Ishikawa (cell line): ENCODE data around the gene ST6GALNAC4.

Experiments used
- CEBPB ChIP-seq: IDR thresholded peaks from 2 replicates; pipeline ENCODE4 v1.6.1; 2012
- CREB1 ChIP-seq: IDR thresholded peaks from 2 replicates; pipeline ENCODE4 v1.6.1; 2012; ENCODE audit warnings: low read depth
- EGR1 ChIP-seq: IDR thresholded peaks from 2 replicates; pipeline ENCODE4 v1.6.1; 2012
- EP300 ChIP-seq: IDR thresholded peaks from 2 replicates; pipeline ENCODE4 v1.6.1; 2012; ENCODE audit warnings: borderline replicate concordance
- FOXM1 ChIP-seq: IDR thresholded peaks from 2 replicates; pipeline ENCODE4 v1.6.1; 2012; ENCODE audit warnings: low read depth, borderline replicate concordance
- NFIC ChIP-seq: IDR thresholded peaks from 2 replicates; pipeline ENCODE4 v1.6.1; 2012
- RAD21 ChIP-seq: IDR thresholded peaks from 2 replicates; pipeline ENCODE4 v1.6.1; 2012; ENCODE audit warnings: low read depth
- TAF1 ChIP-seq: IDR thresholded peaks from 2 replicates; pipeline ENCODE4 v1.6.1; 2012; ENCODE audit warnings: low read depth, mild to moderate bottlenecking
- TCF12 ChIP-seq: IDR thresholded peaks from 2 replicates; pipeline ENCODE4 v1.6.1; 2012; ENCODE audit warnings: low read depth
- TEAD4 ChIP-seq: IDR thresholded peaks from 2 replicates; pipeline ENCODE4 v1.6.1; 2012
- YY1 ChIP-seq: IDR thresholded peaks from 2 replicates; pipeline ENCODE4 v1.6.1; 2012; ENCODE audit warnings: low read depth
- ZBTB7A ChIP-seq: IDR thresholded peaks from 2 replicates; pipeline ENCODE4 v1.6.1; 2012; ENCODE audit warnings: low read depth
- TF ChIP-seq, protein P1 (sequence below): IDR thresholded peaks from 2 replicates; pipeline ENCODE4 v1.6.1; 2012
- TF ChIP-seq, protein P2 (sequence below): IDR thresholded peaks from 2 replicates; pipeline ENCODE4 v1.6.1; 2012
- TF ChIP-seq, protein P3 (sequence below): IDR thresholded peaks from 2 replicates; pipeline ENCODE4 v1.6.1; 2012; ENCODE audit warnings: low read depth, mild to moderate bottlenecking

ST6GALNAC4 gene

DNA sequence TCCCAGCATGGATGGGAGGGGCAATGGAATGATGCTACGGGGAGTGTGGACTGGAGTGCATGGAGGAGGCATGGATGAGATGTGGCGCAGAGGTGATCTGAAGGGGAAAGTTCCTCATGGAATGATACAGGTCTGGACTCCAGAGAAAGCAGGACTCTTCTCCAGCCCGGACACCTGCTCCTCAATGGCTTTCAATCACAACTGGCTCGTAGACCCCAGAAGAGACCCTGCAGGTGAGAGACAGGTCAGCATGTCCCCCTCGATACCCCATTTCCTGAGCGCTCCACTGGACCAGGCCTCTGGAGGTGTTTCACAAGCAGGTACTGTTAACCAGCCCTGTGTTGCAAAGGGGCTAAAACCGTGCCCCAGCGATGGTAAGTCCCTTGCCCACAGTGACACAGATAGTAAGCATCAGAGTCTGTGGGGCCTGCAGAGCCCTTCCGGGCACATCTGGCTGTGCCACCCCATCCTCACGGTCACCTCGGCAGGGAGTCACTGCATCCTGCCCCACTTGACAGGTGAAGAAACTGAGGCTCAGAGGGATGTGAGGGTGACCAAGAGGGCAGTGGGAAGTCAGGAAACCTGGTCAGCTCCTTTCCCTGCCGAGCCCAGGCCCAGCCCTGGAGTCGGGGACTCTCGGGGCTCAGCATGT is 26.3 kb upstream of the ST6GALNAC4 start:
- TF ChIP-seq EP300 (no peak), CREB1 (no peak), FOXM1 (no peak), ZBTB7A (no peak; the same call in 1 of the 2 replicates), TAF1 (no peak), YY1 (no peak), RAD21 (no peak), CEBPB (no peak), TEAD4 (no peak), TCF12 (no peak), EGR1 (no peak), NFIC (no peak)
- TF ChIP-seq, protein P1, sequence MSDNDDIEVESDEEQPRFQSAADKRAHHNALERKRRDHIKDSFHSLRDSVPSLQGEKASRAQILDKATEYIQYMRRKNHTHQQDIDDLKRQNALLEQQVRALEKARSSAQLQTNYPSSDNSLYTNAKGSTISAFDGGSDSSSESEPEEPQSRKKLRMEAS, result no peak
- TF ChIP-seq, protein P2, sequence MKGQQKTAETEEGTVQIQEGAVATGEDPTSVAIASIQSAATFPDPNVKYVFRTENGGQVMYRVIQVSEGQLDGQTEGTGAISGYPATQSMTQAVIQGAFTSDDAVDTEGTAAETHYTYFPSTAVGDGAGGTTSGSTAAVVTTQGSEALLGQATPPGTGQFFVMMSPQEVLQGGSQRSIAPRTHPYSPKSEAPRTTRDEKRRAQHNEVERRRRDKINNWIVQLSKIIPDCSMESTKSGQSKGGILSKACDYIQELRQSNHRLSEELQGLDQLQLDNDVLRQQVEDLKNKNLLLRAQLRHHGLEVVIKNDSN, result no peak
- TF ChIP-seq, protein P3, sequence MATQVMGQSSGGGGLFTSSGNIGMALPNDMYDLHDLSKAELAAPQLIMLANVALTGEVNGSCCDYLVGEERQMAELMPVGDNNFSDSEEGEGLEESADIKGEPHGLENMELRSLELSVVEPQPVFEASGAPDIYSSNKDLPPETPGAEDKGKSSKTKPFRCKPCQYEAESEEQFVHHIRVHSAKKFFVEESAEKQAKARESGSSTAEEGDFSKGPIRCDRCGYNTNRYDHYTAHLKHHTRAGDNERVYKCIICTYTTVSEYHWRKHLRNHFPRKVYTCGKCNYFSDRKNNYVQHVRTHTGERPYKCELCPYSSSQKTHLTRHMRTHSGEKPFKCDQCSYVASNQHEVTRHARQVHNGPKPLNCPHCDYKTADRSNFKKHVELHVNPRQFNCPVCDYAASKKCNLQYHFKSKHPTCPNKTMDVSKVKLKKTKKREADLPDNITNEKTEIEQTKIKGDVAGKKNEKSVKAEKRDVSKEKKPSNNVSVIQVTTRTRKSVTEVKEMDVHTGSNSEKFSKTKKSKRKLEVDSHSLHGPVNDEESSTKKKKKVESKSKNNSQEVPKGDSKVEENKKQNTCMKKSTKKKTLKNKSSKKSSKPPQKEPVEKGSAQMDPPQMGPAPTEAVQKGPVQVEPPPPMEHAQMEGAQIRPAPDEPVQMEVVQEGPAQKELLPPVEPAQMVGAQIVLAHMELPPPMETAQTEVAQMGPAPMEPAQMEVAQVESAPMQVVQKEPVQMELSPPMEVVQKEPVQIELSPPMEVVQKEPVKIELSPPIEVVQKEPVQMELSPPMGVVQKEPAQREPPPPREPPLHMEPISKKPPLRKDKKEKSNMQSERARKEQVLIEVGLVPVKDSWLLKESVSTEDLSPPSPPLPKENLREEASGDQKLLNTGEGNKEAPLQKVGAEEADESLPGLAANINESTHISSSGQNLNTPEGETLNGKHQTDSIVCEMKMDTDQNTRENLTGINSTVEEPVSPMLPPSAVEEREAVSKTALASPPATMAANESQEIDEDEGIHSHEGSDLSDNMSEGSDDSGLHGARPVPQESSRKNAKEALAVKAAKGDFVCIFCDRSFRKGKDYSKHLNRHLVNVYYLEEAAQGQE, result no peak

DNA sequence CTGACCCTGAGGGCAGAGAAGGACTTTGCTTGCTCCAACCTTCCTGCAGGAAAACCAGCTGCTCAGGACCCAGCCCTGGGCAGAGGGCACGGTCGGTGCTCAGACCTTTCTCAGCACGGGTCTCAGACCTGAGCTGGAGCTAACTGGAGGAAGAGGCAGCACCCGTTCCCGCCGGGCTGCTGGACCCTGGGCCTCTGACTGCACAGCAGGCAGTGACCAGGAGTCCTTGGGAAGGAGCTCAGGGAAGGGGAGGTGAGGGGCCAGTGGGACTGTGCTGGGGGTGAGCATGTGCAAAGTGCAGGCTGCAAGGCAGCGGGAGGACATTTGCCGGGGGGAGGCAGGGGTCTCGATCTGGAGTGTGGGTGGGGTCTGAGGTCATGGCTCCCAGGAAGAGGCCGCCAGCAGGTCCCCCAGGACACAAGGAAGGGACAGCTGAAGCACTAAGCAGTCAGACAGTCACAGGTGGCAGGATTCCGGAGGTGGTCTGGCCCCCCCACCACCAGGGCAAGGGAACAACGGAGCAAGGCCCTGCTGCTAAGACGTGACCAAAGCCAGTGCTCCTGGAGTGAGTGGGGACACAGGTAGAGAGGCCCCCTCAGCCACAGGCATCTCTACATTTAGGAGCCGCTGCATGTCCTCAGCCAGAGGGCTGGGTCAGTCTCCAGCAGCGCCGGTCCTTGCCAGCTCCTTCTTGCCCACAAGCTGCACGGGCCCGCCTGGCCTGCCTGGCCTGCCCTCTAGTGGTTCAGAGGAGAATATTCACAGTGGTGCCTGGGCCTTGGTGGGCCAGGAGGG is 25.6 kb upstream of the ST6GALNAC4 start:
- peak; percentile 53; the same call in 1 of the 2 replicates for TF ChIP-seq RAD21
- no peak for TF ChIP-seq CREB1
- peak; percentile 98 for TF ChIP-seq ZBTB7A
- TF ChIP-seq NFIC, result no peak
- TF ChIP-seq TAF1, result no peak
- TF ChIP-seq, protein P1, result no peak

DNA sequence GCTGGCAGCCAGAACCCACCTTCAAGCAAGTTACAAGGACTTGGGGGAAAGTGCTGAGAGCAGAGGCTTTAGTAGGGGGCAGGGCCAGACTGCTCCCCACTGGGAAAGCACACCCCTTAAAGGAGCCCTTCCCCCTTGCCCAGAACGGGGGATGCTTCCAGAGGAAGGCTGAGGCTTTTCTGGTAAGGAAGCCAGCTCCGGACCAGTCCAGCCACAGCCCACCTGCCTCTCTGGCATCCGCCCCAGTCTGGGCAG is 25.0 kb upstream of the ST6GALNAC4 start:
- TF ChIP-seq, protein P3, result no peak
- TF ChIP-seq FOXM1 (no peak), NFIC (no peak)

DNA sequence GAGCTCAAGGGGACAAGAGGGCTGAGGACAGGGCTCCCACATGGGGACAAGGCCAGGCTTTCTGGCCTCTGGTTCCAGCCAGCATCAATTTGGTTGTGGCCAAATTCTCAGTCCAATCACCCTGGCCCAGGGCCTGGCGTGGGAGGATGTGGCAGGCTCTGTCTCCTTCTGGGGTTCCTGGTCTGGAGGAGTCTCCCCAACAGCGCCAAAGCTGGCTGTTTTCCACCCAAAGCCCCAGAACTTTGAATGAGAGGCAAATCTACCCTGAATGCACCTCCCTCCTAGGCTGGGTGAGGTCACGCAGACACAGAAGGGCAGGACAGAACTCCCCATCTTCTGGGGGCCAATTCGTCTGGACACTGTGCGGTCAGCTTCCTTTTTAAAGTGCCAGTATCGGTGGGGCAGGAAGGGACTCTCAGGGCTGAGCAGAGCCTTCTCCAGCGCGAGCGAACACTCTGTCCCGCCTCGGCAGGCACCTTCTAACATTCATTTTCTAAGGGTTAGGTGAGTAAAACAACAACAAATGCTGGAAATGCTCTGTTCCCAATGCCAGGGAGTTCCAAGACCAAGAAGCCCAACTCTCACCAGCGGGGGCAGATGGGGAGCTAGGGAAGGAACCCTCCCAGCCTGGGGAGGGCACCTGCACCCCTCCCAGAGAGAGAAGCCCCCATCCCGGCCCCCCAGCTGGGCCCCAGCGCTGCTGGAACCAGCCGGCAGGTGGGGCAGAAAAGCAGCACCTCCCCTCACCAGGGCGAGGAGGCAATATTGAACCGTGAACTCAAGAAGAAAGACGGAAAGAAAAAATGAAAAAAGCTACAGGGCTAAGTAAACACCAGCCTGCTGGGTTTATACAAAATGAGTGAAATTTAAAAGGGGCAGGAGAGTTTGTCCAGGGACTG is 24.5 kb upstream of the ST6GALNAC4 start:
- TF ChIP-seq, protein P2, result no peak
- TF ChIP-seq CREB1 (no peak), YY1 (no peak), EGR1 (no peak), EP300 (no peak), CEBPB (no peak), NFIC (no peak), RAD21 (no peak), TEAD4 (no peak)
- TF ChIP-seq, protein P1, result no peak

DNA sequence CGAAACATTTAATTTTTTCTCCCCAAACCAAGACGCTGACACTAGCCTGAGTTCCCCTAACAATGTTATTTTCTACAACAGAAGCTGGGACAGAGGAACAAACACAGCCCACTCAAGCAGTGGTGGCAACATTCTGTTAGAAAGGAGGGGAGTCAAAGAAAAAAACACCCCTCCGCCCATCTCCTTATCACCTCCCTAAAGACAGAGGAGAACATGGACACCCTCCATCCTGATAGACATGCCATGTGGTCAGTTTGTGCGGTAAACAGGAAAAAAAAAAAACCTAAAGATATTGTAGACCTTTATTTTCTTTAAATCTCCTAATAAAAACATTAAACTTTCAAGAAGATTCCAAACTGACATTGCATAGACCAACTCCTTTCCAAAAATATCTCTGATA is 23.8 kb upstream of the ST6GALNAC4 start:
- TF ChIP-seq, protein P3, result no peak
- TF ChIP-seq, protein P1, result no peak
- TF ChIP-seq TAF1, result no peak
- TF ChIP-seq FOXM1, result no peak
- no peak for TF ChIP-seq TCF12
- no peak for TF ChIP-seq CEBPB
- no peak for TF ChIP-seq EP300
- TF ChIP-seq, protein P2, result no peak
- no peak for TF ChIP-seq ZBTB7A
- no peak for TF ChIP-seq YY1
